Measurements from ENCODE around the gene ADCY5.

The ADCY5 gene

DNA sequence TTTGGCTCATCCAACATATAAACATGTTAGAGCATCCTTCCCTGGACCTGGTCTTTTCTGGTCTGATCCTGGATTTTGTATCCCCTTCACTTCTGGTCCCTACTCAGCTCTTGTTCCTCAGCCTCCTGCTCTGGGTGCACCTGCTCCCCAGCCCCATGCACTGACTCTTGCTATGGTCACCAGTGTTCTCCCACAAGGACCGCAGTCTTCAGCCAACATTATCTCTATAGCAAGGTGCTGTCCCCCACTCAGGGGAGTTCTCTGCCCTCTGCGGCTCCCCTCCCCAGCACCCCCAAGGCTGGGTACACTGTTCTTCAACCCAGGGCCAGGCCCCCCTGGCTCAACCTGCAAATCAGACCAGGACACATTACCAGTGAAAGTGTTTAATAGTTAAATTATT is 167.0 kb downstream of the ADCY5 start:
- TF ChIP-seq, protein P1, sequence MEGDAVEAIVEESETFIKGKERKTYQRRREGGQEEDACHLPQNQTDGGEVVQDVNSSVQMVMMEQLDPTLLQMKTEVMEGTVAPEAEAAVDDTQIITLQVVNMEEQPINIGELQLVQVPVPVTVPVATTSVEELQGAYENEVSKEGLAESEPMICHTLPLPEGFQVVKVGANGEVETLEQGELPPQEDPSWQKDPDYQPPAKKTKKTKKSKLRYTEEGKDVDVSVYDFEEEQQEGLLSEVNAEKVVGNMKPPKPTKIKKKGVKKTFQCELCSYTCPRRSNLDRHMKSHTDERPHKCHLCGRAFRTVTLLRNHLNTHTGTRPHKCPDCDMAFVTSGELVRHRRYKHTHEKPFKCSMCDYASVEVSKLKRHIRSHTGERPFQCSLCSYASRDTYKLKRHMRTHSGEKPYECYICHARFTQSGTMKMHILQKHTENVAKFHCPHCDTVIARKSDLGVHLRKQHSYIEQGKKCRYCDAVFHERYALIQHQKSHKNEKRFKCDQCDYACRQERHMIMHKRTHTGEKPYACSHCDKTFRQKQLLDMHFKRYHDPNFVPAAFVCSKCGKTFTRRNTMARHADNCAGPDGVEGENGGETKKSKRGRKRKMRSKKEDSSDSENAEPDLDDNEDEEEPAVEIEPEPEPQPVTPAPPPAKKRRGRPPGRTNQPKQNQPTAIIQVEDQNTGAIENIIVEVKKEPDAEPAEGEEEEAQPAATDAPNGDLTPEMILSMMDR (IDR thresholded peaks at IDR 0.05), result no peak

DNA sequence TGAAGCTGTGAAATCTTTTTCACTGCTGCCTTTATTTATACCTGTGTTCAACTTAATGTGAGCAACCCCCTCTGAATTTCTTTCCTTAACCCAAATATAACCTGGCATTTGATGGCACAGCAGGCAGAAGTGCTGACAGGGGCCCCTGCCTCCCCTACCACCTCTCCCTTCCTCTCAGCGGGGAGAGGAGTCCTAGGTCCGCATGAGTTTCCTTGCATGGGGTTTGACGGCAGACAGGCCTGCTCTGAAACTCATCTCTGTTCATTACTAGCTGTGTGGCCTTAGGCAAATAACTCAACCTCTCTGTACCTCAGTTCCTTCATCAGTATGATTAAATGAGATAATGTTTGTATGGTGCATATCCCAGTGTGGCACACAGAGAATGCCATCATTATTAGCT is 167.5 kb downstream of the ADCY5 start:
- TF ChIP-seq, protein P1 (IDR thresholded peaks at IDR 0.05), result no peak

DNA sequence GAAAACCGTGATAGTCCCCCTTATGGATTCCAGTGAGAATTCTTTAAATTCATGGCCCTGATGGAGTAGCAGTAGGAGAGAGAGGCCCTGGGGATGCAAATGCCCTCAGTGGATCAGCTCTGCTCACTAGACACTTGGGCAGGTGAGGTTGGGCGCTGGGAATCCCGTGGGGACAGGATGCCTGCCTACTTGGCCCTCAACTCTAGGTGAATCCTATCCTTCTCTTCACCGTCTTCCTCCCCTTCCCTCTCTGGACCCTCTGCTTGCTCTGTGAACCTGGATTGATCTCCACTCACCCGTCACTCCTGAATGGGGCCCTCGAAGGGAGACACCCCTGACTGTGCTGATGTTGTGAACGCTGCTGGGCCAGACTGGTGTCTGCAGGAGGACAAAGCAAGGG is 169.8 kb downstream of the ADCY5 start:
- TF ChIP-seq, protein P1 (IDR thresholded peaks at IDR 0.05), result no peak

DNA sequence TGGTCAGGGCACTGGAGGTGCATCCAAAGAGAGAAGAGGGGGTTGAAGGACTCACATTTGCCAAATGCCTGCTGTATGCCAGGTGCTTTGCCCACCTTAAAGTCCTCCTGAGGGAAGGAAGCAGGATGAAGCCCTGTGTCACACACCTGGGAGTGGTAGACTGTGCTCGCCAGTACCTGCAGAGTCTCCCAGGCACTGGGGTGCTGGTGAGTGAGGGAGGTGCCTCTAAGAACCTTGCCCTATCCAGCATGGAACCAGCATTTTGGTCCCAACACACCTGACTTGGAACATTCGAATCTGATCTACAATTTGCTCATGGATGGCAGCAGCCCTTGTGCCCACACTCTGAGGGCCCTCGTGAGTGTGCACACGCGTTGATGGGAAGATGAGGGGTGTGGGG is 170.4 kb downstream of the ADCY5 start:
- TF ChIP-seq, protein P1 (IDR thresholded peaks at IDR 0.05), result no peak

DNA sequence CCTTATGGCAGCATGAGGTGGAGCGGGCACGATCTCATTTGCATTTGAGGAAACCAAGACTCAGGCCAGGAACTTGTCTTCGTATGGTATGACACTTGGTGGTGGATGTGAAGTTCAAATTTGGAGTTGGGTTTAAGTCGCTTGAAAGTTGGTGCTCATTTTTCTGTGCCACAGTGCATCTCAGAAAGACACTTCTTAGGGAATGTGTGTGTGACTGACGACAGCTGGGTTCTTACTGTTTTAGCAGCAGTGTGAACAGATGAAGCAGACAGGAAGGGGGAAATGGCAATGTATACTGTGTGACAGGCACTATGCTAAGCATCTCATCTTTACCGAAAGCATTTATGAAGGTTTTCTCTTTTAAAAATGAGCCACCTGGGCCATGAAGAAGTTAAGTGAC is 171.8 kb downstream of the ADCY5 start:
- TF ChIP-seq, protein P1 (IDR thresholded peaks at IDR 0.05), result no peak

DNA sequence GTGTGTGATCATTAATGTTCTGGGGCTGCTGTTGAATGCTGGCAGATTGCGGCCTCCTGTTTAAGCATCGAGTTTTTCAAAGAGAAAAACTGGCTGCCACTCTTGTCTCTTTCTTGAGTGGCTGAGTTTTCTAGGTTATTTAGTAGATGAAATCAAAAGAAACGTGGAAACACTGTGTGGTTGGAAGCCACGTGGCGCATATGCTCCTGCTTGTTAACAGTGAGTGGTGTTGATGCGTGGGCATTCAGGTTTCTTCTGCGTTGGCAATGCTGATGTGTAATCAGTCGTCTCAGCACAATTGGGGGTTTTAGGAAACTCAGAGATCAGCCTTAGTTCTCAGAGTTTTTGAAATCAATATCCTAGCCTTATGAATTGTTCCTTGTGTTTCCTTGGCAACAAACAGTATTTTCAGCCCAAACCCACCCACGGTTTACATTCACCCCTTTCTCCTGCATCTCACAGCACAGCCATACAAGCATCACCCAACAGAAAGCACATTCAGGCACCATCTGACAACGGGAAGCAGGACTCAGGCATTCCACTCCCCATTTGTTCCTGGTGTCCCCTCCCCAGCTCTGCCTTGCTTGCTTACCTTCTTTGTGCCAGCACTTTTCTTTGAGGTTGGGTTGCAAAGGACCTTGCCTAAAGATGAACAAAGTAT is 172.4 kb downstream of the ADCY5 start:
- TF ChIP-seq, protein P1 (IDR thresholded peaks at IDR 0.05), result no peak

DNA sequence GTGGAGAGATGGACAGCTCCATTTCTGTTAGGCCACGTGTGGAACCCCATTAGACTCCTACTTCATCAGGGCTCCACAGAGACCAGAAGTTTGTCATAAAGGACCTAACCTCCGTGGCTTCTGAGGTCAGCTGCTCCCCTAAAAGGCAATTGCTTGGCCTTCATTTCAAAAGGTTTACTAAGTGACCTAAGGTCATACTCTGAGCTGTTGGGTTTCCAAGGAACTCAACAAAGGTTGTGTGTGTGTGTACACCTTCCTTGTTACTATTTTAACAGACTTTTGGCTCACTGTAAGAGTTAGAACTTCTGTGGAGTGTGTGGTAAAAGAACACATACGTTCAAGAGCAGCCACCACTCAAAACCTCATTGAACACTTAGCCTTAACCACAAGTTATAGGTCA is 173.2 kb downstream of the ADCY5 start:
- TF ChIP-seq, protein P1 (IDR thresholded peaks at IDR 0.05), result no peak

DNA sequence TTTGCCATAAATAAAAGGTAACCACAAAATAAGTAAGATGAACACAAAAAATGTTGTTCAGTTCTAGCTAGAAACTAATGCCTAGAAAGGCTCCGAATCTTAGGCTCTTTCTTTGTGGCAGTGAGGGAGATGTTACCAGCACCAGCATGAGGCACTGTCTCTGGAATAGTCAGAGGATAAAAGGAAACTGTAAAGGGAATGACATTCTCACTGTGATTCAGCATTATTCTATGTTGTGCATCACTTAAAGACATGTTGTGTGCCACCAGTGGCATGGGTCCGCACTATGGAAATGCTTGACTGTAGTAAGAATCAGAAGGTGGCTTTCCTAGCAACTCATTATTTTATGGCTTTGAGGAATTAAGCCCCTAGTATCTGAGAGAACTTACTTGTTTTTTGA is 176.3 kb downstream of the ADCY5 start:
- TF ChIP-seq, protein P1 (IDR thresholded peaks at IDR 0.05), result no peak
